Inferior parietal cortex (tissue), 1 donor: ENCODE results near the gene GMIP.
"Not testable (repeated sequence)": the region's sequence is repeated elsewhere in the genome, so short reads cannot be mapped to it uniquely, and the experiment has no call there.

Source experiments
- DNase-seq: peaks from one replicate; pipeline ENCODE4 v3.0.0-alpha.2; 2016; ENCODE audit errors: extremely low spot score

The GMIP gene

DNA sequence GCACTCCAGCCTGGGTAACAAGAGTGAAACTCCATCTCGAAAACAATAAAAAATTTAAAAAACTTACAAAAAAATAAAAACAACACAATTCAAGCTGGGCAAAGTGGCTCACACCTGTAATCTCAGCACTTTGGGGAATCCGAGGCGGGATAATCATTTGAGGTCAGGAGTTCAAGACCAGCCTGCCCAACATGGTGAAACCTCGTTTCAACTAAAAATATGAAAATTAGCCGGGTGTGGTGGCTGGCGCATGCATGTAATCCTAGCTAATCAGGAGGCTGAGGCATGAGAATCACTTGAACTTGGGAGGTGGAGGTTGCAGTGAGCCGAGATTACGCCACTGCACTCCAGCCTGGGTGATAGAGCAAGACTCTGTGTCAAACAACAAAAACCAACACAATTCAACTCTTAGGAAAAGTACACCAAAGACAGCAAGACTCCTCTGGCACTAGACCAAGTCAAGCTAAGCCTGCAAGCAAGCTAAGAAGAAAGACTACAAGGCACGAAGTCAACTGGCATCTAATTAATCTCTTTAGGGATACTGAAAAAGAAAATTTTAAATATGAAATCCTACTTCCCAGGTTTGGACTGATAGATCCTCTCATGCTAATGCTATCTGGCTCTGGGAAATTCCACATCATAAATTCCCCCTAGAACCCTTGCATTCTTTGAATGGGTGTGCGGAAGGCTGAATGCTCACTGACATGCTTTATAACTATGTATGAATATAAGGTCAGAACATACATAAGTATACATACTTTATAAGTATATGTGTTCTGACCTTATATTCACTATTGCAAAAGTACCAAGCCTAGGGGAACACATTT is 32.9 kb downstream of the GMIP start:
- no peak for DNase-seq

DNA sequence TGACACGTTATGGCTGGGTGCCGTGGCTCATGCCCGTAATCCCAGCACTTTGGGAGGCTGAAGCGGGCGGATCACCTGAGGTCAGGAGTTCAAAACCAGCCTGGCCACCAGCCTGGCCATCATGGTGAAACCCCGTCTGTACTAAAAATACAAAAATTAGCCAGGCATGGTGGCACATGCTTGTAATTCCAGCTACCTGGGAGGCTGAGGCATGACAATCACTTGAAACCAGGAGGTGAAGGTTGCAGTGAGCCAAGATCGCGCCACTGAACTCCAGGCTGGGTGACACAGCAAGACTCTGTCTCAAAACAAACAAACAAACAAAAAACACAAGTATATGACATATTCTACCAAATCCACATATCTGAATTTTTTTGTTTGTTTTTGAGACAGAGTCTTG is 36.8 kb downstream of the GMIP start:
- DNase-seq = not testable (repeated sequence)

DNA sequence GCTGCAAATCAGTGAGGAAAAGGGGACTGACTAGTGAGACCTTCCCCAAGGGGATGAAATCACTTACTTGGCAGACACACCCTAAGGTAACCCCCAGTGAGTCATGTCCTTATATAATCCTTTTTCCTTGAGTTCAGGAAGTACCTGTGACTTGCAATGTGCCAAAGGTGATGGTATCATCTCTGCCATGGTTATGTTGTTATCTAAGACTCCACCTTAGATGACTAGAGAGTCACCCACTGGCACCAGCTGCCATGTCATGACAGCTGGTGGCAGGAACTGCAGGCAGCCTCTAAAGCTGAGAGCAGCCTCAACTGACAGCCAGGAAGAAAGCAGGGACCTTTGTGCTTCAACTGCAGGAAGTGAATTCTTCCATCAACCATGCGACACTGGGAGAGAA is 37.4 kb downstream of the GMIP start:
- no peak for DNase-seq

- DNase-seq = no peak
These were observed 40.6 kb downstream of the GMIP start for GRCh38 chr19:19602713-19603324.

DNA sequence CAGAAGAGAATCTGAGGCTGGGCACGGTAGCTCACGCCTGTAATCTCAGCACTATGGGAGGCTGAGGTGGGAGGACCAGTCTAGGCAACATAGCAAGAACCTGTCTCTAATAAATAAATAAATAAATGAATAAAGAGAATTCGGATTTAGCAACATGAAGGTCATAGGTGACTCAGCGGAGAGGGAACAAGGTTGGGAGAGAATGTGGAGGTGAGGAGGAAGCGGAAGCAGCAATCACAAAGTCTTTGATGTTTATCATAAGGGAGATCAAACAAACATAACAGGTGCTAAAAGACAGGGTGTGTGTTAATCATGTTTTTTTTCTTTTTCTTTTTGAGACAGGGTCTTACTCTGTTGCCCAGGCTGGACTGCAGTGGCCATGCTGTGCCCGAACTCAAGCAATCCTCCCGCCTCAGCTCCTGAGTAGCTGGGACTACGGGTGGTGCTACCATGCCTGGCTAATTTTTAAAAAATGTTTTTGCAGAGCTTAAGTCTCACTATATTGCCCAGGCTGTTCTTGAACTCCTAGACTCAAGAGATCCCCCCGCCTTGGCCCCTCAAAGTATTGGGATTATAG is 41.2 kb downstream of the GMIP start:
- DNase-seq = no peak

DNA sequence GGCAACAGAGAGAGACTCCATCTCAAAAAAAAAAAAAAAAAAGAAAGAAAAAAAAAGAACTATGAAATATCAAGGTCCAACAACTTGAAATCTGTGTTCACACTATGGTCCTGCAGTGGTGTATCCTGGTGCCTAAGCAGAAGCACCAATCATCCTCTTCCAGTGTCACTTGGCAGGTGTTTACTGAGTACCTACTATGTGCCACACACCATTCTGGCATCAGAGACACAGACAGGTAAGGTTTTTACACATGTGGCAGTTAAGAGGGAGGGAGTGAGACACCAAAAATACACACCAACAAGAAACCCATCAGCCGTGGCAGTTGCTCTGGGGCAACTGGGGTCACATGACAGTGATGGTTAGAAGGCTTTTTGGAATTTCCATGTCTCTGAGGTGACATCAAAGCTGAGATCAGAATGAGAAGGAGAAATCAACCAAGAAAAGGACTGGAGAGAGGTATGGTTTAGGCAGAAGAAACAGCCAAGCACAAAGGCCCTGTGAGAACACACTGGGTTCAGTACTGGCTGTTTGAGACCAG is 42.6 kb downstream of the GMIP start:
- DNase-seq = no peak

DNA sequence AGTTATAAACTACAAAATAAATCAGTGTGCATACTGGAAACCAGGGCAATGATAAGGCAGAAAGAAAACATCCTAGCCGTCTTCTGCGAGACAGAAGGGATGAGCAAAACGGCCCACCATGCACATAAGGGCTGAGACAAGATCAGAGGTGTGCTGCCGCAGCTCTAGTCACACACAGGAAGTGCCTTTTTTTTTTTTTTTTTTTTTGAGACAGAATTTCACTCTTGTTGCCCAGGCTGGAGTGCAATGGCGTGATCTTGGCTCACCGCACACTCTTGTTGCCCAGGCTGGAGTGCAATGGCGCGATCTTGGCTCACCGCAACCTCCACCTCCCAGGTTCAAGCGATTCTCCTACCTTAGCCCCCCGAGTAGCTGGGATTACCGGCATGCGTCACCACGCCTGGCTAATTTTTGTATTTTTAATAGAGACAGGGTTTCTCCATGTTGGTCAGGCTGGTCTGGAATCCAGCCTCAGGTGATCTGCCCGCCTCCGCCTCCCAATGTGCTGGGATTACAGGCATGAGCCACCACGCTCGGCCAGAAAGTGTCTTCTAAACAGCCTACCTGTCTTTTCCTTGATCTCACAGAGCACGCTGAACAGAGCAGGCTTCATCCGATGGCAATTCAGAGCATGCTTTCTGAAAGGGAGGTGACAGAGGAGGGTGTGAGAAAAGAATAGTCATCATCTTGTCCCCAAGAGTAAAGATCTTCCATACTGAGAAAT is 44.6 kb downstream of the GMIP start:
- DNase-seq = not testable (repeated sequence)

- no peak for DNase-seq
These were observed 45.6 kb downstream of the GMIP start for GRCh38 chr19:19597809-19598306.

DNA sequence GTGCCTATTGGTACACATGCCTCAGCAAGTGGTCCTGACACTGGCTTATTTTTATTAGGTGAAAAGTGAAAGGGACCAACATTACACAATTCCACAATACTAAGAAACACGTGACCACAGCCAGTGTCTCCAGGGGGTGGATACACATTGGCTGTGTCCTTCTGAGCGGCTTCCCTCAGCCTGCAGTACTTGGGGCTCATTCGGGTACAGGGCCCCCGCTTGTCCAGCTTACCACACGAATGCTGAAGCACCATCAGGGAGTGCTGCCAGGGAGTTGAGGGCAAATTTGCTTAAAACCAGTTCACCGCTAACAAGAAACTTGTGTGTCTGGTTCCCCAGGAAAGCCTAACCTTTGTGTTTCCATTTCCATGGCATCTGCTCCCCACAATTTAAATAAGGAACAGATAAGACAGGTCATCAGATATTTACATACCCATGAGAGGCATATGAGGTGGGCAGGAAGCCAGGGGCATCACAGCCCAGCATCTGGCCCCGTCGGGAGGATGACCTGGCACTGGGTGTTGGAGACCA is 48.2 kb downstream of the GMIP start:
- no peak for DNase-seq

DNA sequence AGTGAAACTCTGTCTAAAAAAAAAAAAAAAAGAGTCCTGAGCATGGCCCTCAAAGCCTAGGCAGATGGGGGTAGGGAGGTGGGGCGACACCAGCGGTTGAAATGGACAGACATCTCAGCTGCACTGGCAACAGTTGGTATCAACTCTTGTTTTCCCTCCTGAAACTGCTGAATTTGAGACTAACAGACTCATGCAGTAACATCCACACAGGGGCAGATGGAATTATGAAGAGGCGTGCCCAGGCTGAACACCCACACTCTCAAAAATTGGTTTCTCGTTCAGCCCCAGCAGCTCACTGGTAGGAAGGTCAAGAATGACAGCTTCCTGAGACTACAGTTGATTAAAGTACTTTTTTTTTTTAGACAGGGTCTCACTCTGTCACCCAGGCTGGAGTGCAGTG is 49.1 kb downstream of the GMIP start:
- DNase-seq = no peak

- DNase-seq = no peak
These were observed 50.8 kb downstream of the GMIP start for GRCh38 chr19:19592690-19593089.

DNA sequence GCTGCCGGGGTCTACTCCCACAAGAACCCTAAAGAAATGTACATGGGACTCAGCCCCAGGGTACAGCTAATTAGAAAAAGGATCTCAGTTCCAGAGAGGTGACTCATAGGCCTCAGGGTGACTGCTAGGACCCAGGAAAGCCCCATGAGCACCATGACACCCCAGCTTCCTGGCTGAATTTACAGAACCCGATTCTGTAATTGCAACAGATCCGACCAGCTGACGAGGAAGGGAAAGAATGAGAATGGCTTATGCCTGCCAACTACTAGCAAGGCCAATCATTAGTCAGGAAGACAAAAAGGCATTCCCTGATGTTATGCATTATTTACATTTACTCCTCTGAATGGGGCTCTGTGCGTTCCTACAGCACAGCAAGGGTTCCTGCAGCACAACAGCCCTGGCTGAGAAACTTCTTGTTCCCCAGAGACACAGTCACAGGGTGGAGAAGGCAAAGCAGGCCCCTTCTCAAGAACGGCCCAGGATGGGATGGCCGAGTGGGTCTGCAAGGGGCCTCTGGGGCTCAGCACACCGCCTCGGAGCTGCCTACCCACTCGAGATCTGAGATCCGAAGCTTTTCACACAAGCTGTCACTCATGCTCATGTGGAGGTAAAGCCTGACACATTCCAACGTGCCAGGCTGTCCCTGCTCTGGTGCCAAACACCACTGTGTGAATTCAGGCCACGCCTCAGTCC is 52.2 kb downstream of the GMIP start:
- no peak for DNase-seq

GRCh38 chr19:19588546-19588945 is 54.9 kb downstream of the GMIP start:
- no peak for DNase-seq

GRCh38 chr19:19587771-19588170 is 55.7 kb downstream of the GMIP start:
- DNase-seq = no peak

GRCh38 chr19:19584356-19584755 is 59.1 kb downstream of the GMIP start:
- no peak for DNase-seq

GRCh38 chr19:19582471-19582870 is 61.0 kb downstream of the GMIP start:
- no peak for DNase-seq

DNA sequence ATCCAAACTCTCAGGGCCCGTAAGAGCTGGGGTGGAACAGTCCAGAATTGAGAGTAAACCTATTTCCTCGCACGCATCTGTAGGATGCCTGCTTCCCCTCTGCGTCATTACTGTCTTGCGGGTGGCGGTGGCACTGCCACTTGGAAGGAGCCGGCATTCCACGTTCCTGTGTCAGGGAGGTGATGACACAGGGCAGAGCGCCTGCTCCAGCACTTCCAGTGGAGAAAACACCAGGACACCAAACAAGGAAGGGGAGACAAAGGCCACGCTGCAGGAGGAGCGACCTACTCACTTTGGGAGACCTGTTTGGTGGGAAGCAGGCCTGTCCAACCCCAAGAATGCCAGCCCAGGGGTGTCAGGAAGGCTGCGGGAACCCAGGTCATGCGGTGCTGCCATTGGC is 62.1 kb downstream of the GMIP start:
- DNase-seq = no peak

DNA sequence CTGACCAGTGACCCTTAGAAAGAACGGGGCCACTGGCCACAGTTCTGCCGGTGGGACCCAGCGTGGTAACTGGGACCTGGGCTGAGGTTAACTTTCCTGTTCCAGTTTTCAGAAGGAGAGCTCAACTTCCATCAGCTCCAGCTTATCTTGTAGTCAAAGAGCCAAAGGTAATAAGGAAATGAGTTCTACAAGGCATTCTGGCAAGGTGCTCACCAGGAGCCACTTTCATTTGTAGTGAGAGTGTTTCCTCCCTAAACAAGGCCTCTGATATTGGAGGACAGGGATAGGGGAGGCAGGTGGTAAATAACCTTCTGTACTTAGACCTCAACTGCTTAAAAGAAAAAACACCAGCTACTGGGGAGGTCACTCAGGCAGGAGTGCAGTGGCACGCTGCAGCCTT is 63.0 kb downstream of the GMIP start:
- DNase-seq = no peak

DNA sequence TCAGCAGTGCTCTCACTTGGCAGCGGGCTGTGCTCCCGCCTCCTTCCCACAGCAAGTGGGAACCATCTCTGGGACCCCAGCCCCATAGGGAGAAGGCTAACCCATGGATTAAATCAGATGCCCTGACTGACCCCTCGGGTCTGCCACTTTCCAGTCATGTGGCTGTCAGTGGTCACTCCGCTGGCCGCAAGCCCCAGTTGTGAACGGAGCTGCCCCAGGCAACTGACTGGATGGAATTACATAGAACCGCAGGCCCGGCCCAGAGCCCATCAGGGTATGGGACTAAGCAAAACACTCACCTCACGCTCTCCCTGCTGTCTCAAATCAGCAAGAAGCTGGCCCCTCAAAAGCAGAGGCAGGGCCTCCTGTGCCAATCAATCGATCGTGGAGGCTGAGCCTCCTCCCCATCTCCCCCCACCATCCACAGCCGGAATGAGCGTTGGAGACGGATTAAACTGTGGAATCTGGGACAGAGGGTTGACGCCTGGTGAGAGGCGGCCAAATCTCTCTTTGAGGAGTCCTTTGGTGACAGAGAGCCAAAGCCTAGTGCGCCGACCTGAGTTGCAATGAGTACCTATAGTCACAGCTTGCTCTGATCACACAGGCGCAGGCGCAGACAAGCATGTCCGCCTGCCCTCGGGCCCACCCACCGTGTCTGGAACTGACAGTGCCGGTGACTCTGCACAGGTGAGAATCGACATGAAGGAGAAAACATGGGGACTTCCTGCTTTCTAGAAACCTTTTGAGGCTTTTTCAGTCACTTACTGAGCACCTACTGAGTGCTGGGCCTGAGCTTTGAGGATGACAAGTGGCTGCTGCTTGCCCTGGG is 63.7 kb downstream of the GMIP start:
- no peak for DNase-seq
